ENCODE data around the gene PID1.

DNA sequence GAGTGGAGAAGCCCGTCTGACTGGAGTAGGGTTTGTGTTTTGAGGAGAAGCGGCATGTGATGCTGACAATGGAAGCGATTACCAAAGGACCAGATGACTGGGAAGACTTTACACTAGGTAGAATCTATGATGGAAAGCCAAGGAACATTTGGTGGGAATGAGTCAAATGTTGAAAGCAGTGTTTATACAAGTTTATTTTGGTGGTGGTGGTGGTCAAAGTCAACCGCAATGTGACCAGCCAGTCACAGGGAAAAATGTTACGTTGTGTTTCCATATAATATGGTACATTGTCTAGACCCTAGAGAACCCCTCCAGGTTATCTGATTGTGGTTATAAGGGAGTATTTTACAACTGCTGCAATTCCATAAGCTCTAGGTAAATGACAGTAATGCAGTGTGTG lies 216.8 kb downstream of the PID1 start:
- TF ChIP-seq, protein P1, sequence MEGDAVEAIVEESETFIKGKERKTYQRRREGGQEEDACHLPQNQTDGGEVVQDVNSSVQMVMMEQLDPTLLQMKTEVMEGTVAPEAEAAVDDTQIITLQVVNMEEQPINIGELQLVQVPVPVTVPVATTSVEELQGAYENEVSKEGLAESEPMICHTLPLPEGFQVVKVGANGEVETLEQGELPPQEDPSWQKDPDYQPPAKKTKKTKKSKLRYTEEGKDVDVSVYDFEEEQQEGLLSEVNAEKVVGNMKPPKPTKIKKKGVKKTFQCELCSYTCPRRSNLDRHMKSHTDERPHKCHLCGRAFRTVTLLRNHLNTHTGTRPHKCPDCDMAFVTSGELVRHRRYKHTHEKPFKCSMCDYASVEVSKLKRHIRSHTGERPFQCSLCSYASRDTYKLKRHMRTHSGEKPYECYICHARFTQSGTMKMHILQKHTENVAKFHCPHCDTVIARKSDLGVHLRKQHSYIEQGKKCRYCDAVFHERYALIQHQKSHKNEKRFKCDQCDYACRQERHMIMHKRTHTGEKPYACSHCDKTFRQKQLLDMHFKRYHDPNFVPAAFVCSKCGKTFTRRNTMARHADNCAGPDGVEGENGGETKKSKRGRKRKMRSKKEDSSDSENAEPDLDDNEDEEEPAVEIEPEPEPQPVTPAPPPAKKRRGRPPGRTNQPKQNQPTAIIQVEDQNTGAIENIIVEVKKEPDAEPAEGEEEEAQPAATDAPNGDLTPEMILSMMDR (IDR thresholded peaks at IDR 0.05), result no peak
- TF ChIP-seq POLR2A (IDR thresholded peaks at IDR 0.05) (no peak), EP300 (IDR thresholded peaks at IDR 0.05) (no peak), POLR2AphosphoS5 (IDR thresholded peaks at IDR 0.05) (no peak)
